Measurements from ENCODE around the gene LGALS7.
"Not testable (repeated sequence)": the region's sequence is repeated elsewhere in the genome, so short reads cannot be mapped to it uniquely, and the experiment has no call there.

GRCh38 chr19:38771569-38771968 is 1.7 kb downstream of the LGALS7 start:
- TF ChIP-seq CTCF (IDR thresholded peaks at IDR 0.05; ENCODE audit: insufficient read depth, low read depth, low read length); EZH2 (IDR thresholded peaks at IDR 0.05; ENCODE audit: insufficient read depth, low read length): not testable (repeated sequence)

Measured in astrocyte (in vitro differentiated cells and primary cell).